Adrenal gland (tissue), 12 donors: ENCODE data around the gene RIMBP2. TPM values are rescaled to one million over a fixed set of nuclear protein-coding genes. Genes with fewer than 3 reads are reported as not detected.

Experiments used
- DNase-seq, 7 donors: peaks; one replicate each; pipeline ENCODE4 v3.0.0-alpha.2; 2019 to 2020
- H3K27ac ChIP-seq, 5 donors: fragments of 200-600 bp; sonication (generic) in 4 of 5; 1 replicate in 3 of 5; 2 replicates in 2 of 5; pipeline versions ENCODE4 v1.5.1 to v1.8.0; 2016 to 2020; ENCODE audit warnings: mild to moderate bottlenecking in 1 of 5
- H3K27me3 ChIP-seq: fragments of 200-600 bp; 2 replicates; pipeline ENCODE4 v1.8.0; 2021
- H3K36me3 ChIP-seq, 2 donors: fragments of 200-600 bp; replicated peaks in 1 of 2; 1 replicate in 1 of 2; 2 replicates in 1 of 2; pipeline versions ENCODE4 v1.5.1 to v1.8.0; 2018 to 2022
- H3K4me1 ChIP-seq, 2 donors: fragments of 200-600 bp; replicated peaks in 1 of 2; 1 replicate in 1 of 2; 2 replicates in 1 of 2; pipeline versions ENCODE4 v1.5.1 to v1.8.0; 2018 to 2021
- H3K4me3 ChIP-seq, 4 donors: fragments of 200-600 bp; sonication (generic) in 3 of 4; one replicate each; pipeline ENCODE4 v1.5.1; 2016 to 2018
- H3K9me3 ChIP-seq, 3 donors: fragments of 200-600 bp; sonication (generic) in 1 of 3; replicated peaks in 1 of 3; 1 replicate in 2 of 3; 2 replicates in 1 of 3; pipeline versions ENCODE4 v1.5.1 to v1.8.0; 2016 to 2021
- POLR2A ChIP-seq, 2 donors: fragments of 450-650 bp; IDR thresholded peaks; one replicate each; pipeline ENCODE4 v1.6.1; 2017; ENCODE audit warnings: antibody characterized with exemption in 2 of 2, mild to moderate bottlenecking in 2 of 2, moderate library complexity in 1 of 2
- WGBS, 4 donors: extraction: QIAGEN DNeasy Blood & Tissue Kit in 2 of 4; methylation state at CpG; one replicate each; pipeline versions ENCODE4 v1.1.5 to v1.1.7; 2013 to 2017; 5-methylcytosine and 5-hydroxymethylcytosine counted together
- intact Hi-C, 2 donors: fragments of 100-400 bp; cut with DNase I; formaldehyde crosslinking; loops; one replicate each; pipeline versions ENCODE4 v1.14.1 to v1.15.0; 2022 to 2023
- polyA plus RNA-seq, 3 donors: library from polyadenylated mRNA; stranded (reverse); fragments of 200-250 nt in 2 of 3; fragments of 350-450 nt in 1 of 3; fragmentation: Illumina TruSeq in 1 of 3; extraction: RNeasy Lipid Tissue Mini Kit (QIAGEN cat#74804) in 1 of 3; gene quantifications; one replicate each; pipeline ENCODE4 v1.2.3, GENCODE V29; 2013 to 2014
- total RNA-seq, 9 donors: library from RNA; depleted of rRNA in 4 of 9; stranded (reverse); fragments of >200 nt in 4 of 9; fragments of 120-200 nt in 1 of 9; fragmentation: NEBNext Ultra II Directional in 1 of 9; extraction: Animal tissue kit (Norgen Biotek cat#: 25700) in 1 of 9; gene quantifications; one replicate each; pipeline versions ENCODE4 v1.1.0 to v1.2.4, GENCODE V29; 2013 to 2023
- TF ChIP-seq, protein P1 (sequence below), 6 experiments: fragments of 450-650 bp in 4 of 6; fragments of 200-600 bp in 2 of 6; sonication (generic) in 1 of 6; IDR thresholded peaks; 1 replicate in 5 of 6; 2 replicates in 1 of 6; pipeline versions ENCODE4 v1.5.1 to v1.8.0; 2016 to 2021; ENCODE audit warnings: antibody characterized with exemption in 6 of 6, mild to moderate bottlenecking in 2 of 6, moderate library complexity in 1 of 6
- donor health status: healthy with polysubstance abuse.
- donor health status: Bipolar disorder and iron deficiency.
- donor health status: DM: yes; HTN: yes; CAD: no.
- donor health status: DM: no; HTN: no; CAD: no.
- donor health status: DM: no; HTN: no; CAD: no.
- donor health status: DM: yes; HTN: yes; CAD: no.

RIMBP2 gene
- total and polyA plus RNA-seq, 12 donors, result 0.18 to 23.9 (median 6.3) TPM; not detected in 2

DNA sequence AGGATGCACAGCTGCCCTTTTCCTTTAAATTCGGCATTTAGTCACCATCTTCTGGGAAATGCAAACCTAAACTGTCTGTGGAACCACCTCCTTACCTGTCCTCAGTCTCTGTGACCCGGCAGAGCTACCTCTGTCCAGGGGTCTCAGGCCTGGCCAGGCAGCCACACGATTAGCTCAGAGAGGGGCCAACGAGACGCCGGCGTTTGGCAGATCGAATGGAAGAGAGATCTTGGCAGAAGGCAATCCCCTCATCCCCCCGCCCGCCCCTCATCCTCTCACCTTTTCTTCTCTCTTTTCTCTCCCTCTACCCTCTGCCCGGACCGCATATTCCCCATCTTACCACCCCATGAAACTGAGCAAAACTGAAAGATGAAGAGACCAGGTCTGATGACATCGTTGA is 277.4 kb downstream of the RIMBP2 start:
- intact Hi-C loops, result no loop called here
- Histone ChIP-seq H3K9me3 (no peaks in the 10 kb centered on the region), H3K4me3 (no peak overlapping the region), H3K36me3 (no peaks in the 10 kb centered on the region), H3K4me1 (no peaks in the 10 kb centered on the region), H3K27me3 (no peaks in the 10 kb centered on the region), H3K27ac (no peak overlapping the region)
- WGBS, 4 donors, result 85 to 98% (median 93%) methylated on average over 13 of the region's 13 CpGs
- TF ChIP-seq POLR2A (IDR thresholded peaks at IDR 0.05), result no peak
- TF ChIP-seq, protein P1, sequence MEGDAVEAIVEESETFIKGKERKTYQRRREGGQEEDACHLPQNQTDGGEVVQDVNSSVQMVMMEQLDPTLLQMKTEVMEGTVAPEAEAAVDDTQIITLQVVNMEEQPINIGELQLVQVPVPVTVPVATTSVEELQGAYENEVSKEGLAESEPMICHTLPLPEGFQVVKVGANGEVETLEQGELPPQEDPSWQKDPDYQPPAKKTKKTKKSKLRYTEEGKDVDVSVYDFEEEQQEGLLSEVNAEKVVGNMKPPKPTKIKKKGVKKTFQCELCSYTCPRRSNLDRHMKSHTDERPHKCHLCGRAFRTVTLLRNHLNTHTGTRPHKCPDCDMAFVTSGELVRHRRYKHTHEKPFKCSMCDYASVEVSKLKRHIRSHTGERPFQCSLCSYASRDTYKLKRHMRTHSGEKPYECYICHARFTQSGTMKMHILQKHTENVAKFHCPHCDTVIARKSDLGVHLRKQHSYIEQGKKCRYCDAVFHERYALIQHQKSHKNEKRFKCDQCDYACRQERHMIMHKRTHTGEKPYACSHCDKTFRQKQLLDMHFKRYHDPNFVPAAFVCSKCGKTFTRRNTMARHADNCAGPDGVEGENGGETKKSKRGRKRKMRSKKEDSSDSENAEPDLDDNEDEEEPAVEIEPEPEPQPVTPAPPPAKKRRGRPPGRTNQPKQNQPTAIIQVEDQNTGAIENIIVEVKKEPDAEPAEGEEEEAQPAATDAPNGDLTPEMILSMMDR (IDR thresholded peaks at IDR 0.05), result no peak
- no peak for DNase-seq

GRCh38 chr12:130438243-130438620 is 277.9 kb downstream of the RIMBP2 start:
- no peak for DNase-seq
- no peaks in the 10 kb centered on the region for H3K27me3 ChIP-seq
- TF ChIP-seq, protein P1 (IDR thresholded peaks at IDR 0.05), result no peak
- TF ChIP-seq POLR2A (IDR thresholded peaks at IDR 0.05), result no peak
- no peaks in the 10 kb centered on the region for H3K4me1 ChIP-seq
- WGBS, 4 donors, result 82 to 97% (median 92%) methylated on average over 8 to 19 of the region's 19 CpGs
- intact Hi-C loops, result no loop called here
- H3K9me3 ChIP-seq, result no peaks in the 10 kb centered on the region
- H3K36me3 ChIP-seq, result no peaks in the 10 kb centered on the region
- no peak overlapping the region for H3K27ac ChIP-seq
- no peak overlapping the region for H3K4me3 ChIP-seq

- no peaks in the 10 kb centered on the region for H3K9me3 ChIP-seq
- H3K4me3 ChIP-seq, result no peak overlapping the region
- 85 to 94% (median 91%) methylated on average over 11 to 16 of the region's 16 CpGs for WGBS, 4 donors
- no peak overlapping the region for H3K27ac ChIP-seq
- intact Hi-C loops, result no loop called here
- TF ChIP-seq, protein P1 (IDR thresholded peaks at IDR 0.05), result no peak
- no peak for TF ChIP-seq POLR2A (IDR thresholded peaks at IDR 0.05)
- no peaks in the 10 kb centered on the region for H3K4me1 ChIP-seq
- no peaks in the 10 kb centered on the region for H3K36me3 ChIP-seq
- H3K27me3 ChIP-seq, result no peaks in the 10 kb centered on the region
- DNase-seq, result no peak
Measured at GRCh38 chr12:130437555-130438242, 278.4 kb downstream of the RIMBP2 start.

- TF ChIP-seq POLR2A (IDR thresholded peaks at IDR 0.05), result no peak
- TF ChIP-seq, protein P1 (IDR thresholded peaks at IDR 0.05), result no peak
Measured at GRCh38 chr12:130436741-130437501, 279.2 kb downstream of the RIMBP2 start.

More at GRCh38 chr12:130436741-130437501, 279.2 kb downstream of the RIMBP2 start:
- Histone ChIP-seq H3K27me3 (no peaks in the 10 kb centered on the region), H3K4me1 (no peaks in the 10 kb centered on the region), H3K9me3 (no peaks in the 10 kb centered on the region), H3K27ac (no peak overlapping the region), H3K4me3 (no peak overlapping the region), H3K36me3 (no peaks in the 10 kb centered on the region)
- DNase-seq, result no peak
- intact Hi-C loops, result no loop called here
- 94 to 97% (median 95%) methylated on average over 17 to 47 of the region's 47 CpGs for WGBS, 4 donors
